ENCODE results near the gene RHNO1.

Gene RHNO1

GRCh38 chr12:2904260-2904659 lies 27.2 kb downstream of the RHNO1 start:
- Histone ChIP-seq H3K36me3 (replicated peaks; ENCODE audit: insufficient read depth, low read length) (no peaks in the 10 kb centered on the region), H3K27me3 (replicated peaks; ENCODE audit: insufficient read depth, low read length) (no peaks in the 10 kb centered on the region), H3K27ac (ENCODE audit: low read length) (no peak overlapping the region), H2AFZ (ENCODE audit: low read length) (no peak overlapping the region), H4K20me1 (ENCODE audit: insufficient read depth, low read length) (no peaks in the 10 kb centered on the region), H3K4me1 (ENCODE audit: low read length) (no peaks in the 10 kb centered on the region), H3K9me2 (replicated peaks; ENCODE audit: insufficient read depth, low read length) (no peaks in the 10 kb centered on the region), H3K9me3 (replicated peaks; ENCODE audit: insufficient read depth, low read length) (no peaks in the 10 kb centered on the region), H3F3A (ENCODE audit: insufficient read depth, low read length) (no peaks in the 10 kb centered on the region), H3K79me2 (ENCODE audit: low read length) (no peaks in the 10 kb centered on the region), H3K4me3 (ENCODE audit: low read length) (no peak overlapping the region), H3K4me2 (ENCODE audit: low read depth, low read length) (no peak overlapping the region), H3K9ac (ENCODE audit: low read length) (no peak overlapping the region)
- TF ChIP-seq, protein P1, sequence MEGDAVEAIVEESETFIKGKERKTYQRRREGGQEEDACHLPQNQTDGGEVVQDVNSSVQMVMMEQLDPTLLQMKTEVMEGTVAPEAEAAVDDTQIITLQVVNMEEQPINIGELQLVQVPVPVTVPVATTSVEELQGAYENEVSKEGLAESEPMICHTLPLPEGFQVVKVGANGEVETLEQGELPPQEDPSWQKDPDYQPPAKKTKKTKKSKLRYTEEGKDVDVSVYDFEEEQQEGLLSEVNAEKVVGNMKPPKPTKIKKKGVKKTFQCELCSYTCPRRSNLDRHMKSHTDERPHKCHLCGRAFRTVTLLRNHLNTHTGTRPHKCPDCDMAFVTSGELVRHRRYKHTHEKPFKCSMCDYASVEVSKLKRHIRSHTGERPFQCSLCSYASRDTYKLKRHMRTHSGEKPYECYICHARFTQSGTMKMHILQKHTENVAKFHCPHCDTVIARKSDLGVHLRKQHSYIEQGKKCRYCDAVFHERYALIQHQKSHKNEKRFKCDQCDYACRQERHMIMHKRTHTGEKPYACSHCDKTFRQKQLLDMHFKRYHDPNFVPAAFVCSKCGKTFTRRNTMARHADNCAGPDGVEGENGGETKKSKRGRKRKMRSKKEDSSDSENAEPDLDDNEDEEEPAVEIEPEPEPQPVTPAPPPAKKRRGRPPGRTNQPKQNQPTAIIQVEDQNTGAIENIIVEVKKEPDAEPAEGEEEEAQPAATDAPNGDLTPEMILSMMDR (IDR thresholded peaks at IDR 0.05; ENCODE audit: low read length) = no peak
- TF ChIP-seq EZH2 (optimal IDR thresholded peaks at IDR 0.05; ENCODE audit: low read depth, low read length) (no peak), EZH2phosphoT487 (IDR thresholded peaks at IDR 0.05; ENCODE audit: low read length) (no peak)
- no peak for DNase-seq

GRCh38 chr12:2912216-2912575 lies 35.2 kb downstream of the RHNO1 start:
- Histone ChIP-seq H3K27ac (ENCODE audit: low read length) (no peak overlapping the region), H3K4me1 (ENCODE audit: low read length) (no peaks in the 10 kb centered on the region), H3K27me3 (replicated peaks; ENCODE audit: insufficient read depth, low read length) (no peaks in the 10 kb centered on the region), H2AFZ (ENCODE audit: low read length) (no peak overlapping the region), H3F3A (ENCODE audit: insufficient read depth, low read length) (no peaks in the 10 kb centered on the region), H3K36me3 (replicated peaks; ENCODE audit: insufficient read depth, low read length) (no peaks in the 10 kb centered on the region), H3K4me2 (ENCODE audit: low read depth, low read length) (no peak overlapping the region), H3K9ac (ENCODE audit: low read length) (no peak overlapping the region), H3K4me3 (ENCODE audit: low read length) (no peak overlapping the region), H3K79me2 (ENCODE audit: low read length) (no peaks in the 10 kb centered on the region), H3K9me2 (replicated peaks; ENCODE audit: insufficient read depth, low read length) (no peaks in the 10 kb centered on the region), H3K9me3 (replicated peaks; ENCODE audit: insufficient read depth, low read length) (no peaks in the 10 kb centered on the region), H4K20me1 (ENCODE audit: insufficient read depth, low read length) (no peaks in the 10 kb centered on the region)
- DNase-seq = no peak
- TF ChIP-seq EZH2 (optimal IDR thresholded peaks at IDR 0.05; ENCODE audit: low read depth, low read length) (no peak), EZH2phosphoT487 (IDR thresholded peaks at IDR 0.05; ENCODE audit: low read length) (no peak)
- TF ChIP-seq, protein P1 (IDR thresholded peaks at IDR 0.05; ENCODE audit: low read length) = no peak

DNA sequence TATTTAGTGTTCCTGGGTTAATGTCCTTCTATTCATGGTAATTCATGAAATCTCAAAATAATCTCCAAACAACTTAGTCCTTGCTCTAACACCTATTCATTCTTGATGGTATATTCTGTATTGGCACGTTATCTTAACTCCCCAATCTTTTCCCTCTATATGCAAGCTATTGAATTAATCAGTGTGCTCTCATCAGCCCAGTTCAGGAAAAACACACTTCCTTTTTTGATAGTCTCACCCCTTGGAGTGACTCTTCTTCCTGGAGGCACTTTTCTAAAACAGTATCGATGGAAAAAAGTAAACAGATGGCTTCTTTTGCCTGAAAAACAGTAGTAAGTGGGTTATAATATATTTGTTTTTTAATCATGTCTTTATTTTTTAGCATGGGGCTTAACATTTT lies 42.2 kb downstream of the RHNO1 start:
- no peak for DNase-seq
- Histone ChIP-seq H3K4me2 (ENCODE audit: low read depth, low read length) (no peak overlapping the region), H3K4me1 (ENCODE audit: low read length) (no peaks in the 10 kb centered on the region), H3K9ac (ENCODE audit: low read length) (no peak overlapping the region), H3K27me3 (replicated peaks; ENCODE audit: insufficient read depth, low read length) (no peaks in the 10 kb centered on the region), H3K36me3 (replicated peaks; ENCODE audit: insufficient read depth, low read length) (no peaks in the 10 kb centered on the region), H3K79me2 (ENCODE audit: low read length) (no peaks in the 10 kb centered on the region), H3K9me3 (replicated peaks; ENCODE audit: insufficient read depth, low read length) (no peaks in the 10 kb centered on the region), H3K9me2 (replicated peaks; ENCODE audit: insufficient read depth, low read length) (no peaks in the 10 kb centered on the region), H2AFZ (ENCODE audit: low read length) (no peak overlapping the region), H3K27ac (ENCODE audit: low read length) (no peak overlapping the region), H4K20me1 (ENCODE audit: insufficient read depth, low read length) (no peaks in the 10 kb centered on the region), H3F3A (ENCODE audit: insufficient read depth, low read length) (no peaks in the 10 kb centered on the region), H3K4me3 (ENCODE audit: low read length) (no peak overlapping the region)
- TF ChIP-seq, protein P1 (IDR thresholded peaks at IDR 0.05; ENCODE audit: low read length) = no peak
- TF ChIP-seq EZH2 (optimal IDR thresholded peaks at IDR 0.05; ENCODE audit: low read depth, low read length) = no peak
- no peak for TF ChIP-seq EZH2phosphoT487 (IDR thresholded peaks at IDR 0.05; ENCODE audit: low read length)
